ENCODE results near the gene BECN2. TPM values are rescaled to one million over a fixed set of nuclear protein-coding genes. Genes with fewer than 3 reads are reported as not detected.

The BECN2 gene
- polyA plus RNA-seq, 1 of the 3 experiments (the other 2 are of a cell fraction) = not detected

DNA sequence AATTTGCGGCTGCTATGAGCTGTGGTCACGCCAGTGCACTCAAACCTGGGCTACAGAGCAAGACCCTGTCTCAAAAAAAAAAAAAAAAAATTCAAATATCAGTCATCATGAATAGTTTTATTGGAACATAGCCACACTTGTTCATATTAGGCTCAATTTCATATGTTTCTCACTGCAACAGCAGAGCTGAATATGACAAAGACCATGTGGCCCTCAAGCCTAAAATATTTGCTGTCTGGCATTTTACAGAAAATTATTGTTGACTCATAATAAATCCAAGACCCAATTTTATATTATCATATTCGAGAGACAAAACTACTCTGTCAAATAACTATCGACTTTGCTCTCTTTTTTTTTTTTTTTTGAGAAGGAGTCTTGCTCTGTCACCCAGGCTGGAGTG, 11.0 kb downstream of the BECN2 start:
- Histone ChIP-seq H3K4me3 (ENCODE audit: low read depth in 2 of 2, low read length in 1 of 2) (no peak overlapping the region), H3F3A (replicated peaks; ENCODE audit: insufficient read depth) (no peaks in the 10 kb centered on the region), H3K36me3 (replicated peaks in 1 of 2; ENCODE audit: control insufficient read depth in 1 of 2, insufficient read depth in 2 of 2, low read length in 1 of 2) (no peaks in the 10 kb centered on the region), H2AFZ (ENCODE audit: low read depth) (no peak overlapping the region), H3K9ac (no peak overlapping the region), H3K27ac (ENCODE audit: low read depth in 2 of 2, low read length in 1 of 2) (no peak overlapping the region), H3K9me3 (no peaks in the 10 kb centered on the region), H3K4me2 (no peak overlapping the region), H3K4me1 (ENCODE audit: control insufficient read depth in 1 of 2, insufficient read depth in 2 of 2, low read depth in 1 of 2, low read length in 1 of 2) (peaks cover 5% of the 10 kb centered on the region in 2 experiments; a peak in 1 of 4 replicates), H3K27me3 (ENCODE audit: insufficient read depth) (no peaks in the 10 kb centered on the region), H4K20me1 (ENCODE audit: insufficient read depth) (no peaks in the 10 kb centered on the region), H3K9me2 (no peaks in the 10 kb centered on the region), H3K79me2 (ENCODE audit: insufficient read depth) (no peaks in the 10 kb centered on the region)
- no peak for DNase-seq
- TF ChIP-seq POLR2AphosphoS5 (IDR thresholded peaks at IDR 0.05; ENCODE audit: low read depth, low read length) (no peak), MXI1 (IDR thresholded peaks at IDR 0.05; ENCODE audit: low read depth, low read length) (no peak), MEF2A (IDR thresholded peaks at IDR 0.05; ENCODE audit: borderline replicate concordance, low read depth) (no peak), RXRA (IDR thresholded peaks at IDR 0.05; ENCODE audit: borderline replicate concordance, low read depth) (no peak), SIN3A (IDR thresholded peaks at IDR 0.05; ENCODE audit: borderline replicate concordance, low read depth, low read length) (no peak), ZBTB33 (IDR thresholded peaks at IDR 0.05; ENCODE audit: borderline replicate concordance, low read depth) (no peak), CHD2 (IDR thresholded peaks at IDR 0.05; ENCODE audit: low read length, partially characterized antibody) (no peak), JUND (IDR thresholded peaks at IDR 0.05) (no peak), EZH2phosphoT487 (IDR thresholded peaks at IDR 0.05; ENCODE audit: borderline replicate concordance, low read depth) (no peak), IRF3 (IDR thresholded peaks at IDR 0.05; ENCODE audit: low read depth, low read length) (no peak), RFX5 (IDR thresholded peaks at IDR 0.05; ENCODE audit: low read length) (no peak), USF2 (IDR thresholded peaks at IDR 0.05; ENCODE audit: borderline replicate concordance, low read depth, low read length) (no peak), ELF1 (IDR thresholded peaks at IDR 0.05) (no peak)
- TF ChIP-seq, protein P1, sequence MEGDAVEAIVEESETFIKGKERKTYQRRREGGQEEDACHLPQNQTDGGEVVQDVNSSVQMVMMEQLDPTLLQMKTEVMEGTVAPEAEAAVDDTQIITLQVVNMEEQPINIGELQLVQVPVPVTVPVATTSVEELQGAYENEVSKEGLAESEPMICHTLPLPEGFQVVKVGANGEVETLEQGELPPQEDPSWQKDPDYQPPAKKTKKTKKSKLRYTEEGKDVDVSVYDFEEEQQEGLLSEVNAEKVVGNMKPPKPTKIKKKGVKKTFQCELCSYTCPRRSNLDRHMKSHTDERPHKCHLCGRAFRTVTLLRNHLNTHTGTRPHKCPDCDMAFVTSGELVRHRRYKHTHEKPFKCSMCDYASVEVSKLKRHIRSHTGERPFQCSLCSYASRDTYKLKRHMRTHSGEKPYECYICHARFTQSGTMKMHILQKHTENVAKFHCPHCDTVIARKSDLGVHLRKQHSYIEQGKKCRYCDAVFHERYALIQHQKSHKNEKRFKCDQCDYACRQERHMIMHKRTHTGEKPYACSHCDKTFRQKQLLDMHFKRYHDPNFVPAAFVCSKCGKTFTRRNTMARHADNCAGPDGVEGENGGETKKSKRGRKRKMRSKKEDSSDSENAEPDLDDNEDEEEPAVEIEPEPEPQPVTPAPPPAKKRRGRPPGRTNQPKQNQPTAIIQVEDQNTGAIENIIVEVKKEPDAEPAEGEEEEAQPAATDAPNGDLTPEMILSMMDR (IDR thresholded peaks at IDR 0.05) = no peak
- WGBS (ENCODE audit: low lambda C conversion rate) = 37% methylated on average over 4 of the region's 4 CpGs
- ChIA-PET CTCF (interaction anchor here (0.5 to 1.0 kb wide), 3 partner anchors 8 to 331 kb away, joined by 3 read pairs; no protein-coding TSS in a partner anchor), POLR2A (no interaction called here)
